GM12801 (cell line): ENCODE measurements around the gene RTP5.

Experiments
- CTCF ChIP-seq: IDR thresholded peaks from one replicate; pipeline ENCODE4 v1.5.1; 2011; ENCODE audit warnings: control low read depth; ENCODE audit not compliant: insufficient read length; ENCODE audit errors: extremely low read depth

The RTP5 gene

GRCh38 chr2:241834527-241835210 is 34.9 kb upstream of the RTP5 start:
- TF ChIP-seq CTCF: no peak

- TF ChIP-seq CTCF: no peak
Measured at GRCh38 chr2:241835611-241836010, 33.9 kb upstream of the RTP5 start.

- no peak for TF ChIP-seq CTCF
Measured at GRCh38 chr2:241836292-241836691, 33.2 kb upstream of the RTP5 start.

- no peak for TF ChIP-seq CTCF
Measured at GRCh38 chr2:241837197-241837965, 32.1 kb upstream of the RTP5 start.

GRCh38 chr2:241841181-241842066 is 28.1 kb upstream of the RTP5 start:
- TF ChIP-seq CTCF: no peak

GRCh38 chr2:241842067-241842415 is 27.5 kb upstream of the RTP5 start:
- no peak for TF ChIP-seq CTCF

GRCh38 chr2:241842620-241843211 is 26.8 kb upstream of the RTP5 start:
- no peak for TF ChIP-seq CTCF
